ENCODE measurements around the gene WNT4.

The WNT4 gene

DNA sequence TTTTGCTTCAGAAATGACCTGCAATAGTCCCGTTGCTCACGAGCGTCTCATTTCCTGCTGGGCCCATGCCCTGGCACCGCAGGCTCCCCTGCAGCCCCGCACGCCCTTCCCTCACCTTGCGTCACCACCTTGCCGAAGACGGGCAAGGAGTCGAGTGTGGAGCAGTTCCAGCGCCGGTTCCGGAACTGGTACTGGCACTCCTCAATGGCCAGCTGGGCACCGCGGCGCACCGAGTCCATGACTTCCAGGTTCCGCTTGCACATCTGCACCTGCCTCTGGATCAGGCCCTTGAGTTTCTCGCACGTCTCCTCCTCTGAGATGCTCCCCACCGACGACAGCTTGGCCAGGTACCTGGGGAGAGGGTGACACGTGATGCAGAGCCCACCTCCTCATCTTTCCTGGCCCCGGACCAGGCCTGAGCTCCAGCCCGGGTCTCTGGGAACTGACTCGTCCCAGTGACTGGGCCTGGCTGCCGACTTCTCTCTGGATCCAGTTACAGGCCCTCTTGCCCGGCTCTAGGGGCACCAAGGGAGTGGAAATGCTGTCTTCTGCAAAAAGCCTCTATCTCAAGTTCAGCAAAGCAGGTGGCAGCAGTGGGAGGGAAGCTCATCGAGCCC, 13.3 kb downstream of the WNT4 start:
- no peak for DNase-seq (ENCODE audit: low spot score)

DNA sequence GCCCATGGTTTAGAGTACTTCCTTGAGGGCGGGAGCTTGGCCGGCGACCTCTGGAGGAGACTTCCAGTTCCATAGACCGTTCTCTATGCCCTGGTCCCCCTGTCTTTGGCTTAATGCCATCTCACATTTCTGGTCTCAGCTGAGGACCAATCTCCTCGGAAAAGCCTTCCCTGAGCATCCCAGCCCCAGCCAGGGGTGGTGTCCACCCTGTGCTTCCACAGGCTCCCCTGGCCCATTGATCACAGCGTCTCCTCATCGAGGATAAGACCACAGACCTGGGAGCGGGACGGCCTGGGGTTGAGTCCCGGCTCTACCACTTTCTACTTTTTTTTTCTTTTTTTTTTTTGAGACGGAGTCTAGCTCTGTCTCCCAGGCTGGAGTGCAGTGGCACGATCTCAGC, 14.5 kb downstream of the WNT4 start:
- DNase-seq (ENCODE audit: low spot score), result no peak

- no peak for DNase-seq (ENCODE audit: low spot score)
Measured at GRCh38 chr1:22127731-22128130, 15.2 kb downstream of the WNT4 start.

- DNase-seq (ENCODE audit: low spot score), result no peak
Measured at GRCh38 chr1:22127248-22127647, 15.6 kb downstream of the WNT4 start.

DNA sequence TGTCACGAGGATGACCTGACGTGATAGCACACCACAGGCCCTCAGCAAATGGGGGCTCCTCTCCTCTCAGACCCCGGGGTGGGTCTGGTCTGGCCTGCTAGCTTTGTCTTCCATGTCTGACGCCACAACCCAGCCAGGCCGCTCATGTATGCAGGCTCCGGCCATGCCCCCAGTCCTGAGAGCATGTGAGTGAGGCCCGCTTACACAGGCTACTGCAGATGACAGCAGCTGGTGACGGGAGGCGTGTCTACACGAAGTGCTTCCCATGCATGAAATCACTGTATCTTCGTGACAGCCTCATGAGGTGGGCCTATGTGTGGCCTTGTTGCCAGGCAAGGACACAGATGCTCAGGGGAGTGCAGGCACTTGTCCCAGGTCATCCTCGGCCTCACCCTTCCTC, 16.4 kb downstream of the WNT4 start:
- no peak for DNase-seq (ENCODE audit: low spot score)

GRCh38 chr1:22124592-22125229, 18.2 kb downstream of the WNT4 start:
- no peak for DNase-seq (ENCODE audit: low spot score)

GRCh38 chr1:22123901-22124404, 18.9 kb downstream of the WNT4 start:
- no peak for DNase-seq (ENCODE audit: low spot score)

DNA sequence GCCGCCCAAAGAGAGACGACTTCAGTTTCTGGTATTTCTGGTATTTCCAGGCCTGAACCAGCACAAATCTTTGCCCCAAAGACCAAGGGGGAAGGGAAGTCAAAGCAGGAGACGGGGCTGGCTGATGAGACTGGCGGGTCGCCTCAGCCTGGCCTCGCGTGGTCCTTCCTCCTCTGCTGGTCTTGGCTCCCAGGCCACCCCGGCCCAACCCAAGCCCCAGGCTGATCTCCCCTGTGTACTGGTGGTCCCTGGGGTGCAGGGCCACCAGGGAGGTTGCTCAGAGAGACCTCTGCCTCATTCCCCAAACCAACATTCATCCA, 19.9 kb downstream of the WNT4 start:
- no peak for DNase-seq (ENCODE audit: low spot score)

DNA sequence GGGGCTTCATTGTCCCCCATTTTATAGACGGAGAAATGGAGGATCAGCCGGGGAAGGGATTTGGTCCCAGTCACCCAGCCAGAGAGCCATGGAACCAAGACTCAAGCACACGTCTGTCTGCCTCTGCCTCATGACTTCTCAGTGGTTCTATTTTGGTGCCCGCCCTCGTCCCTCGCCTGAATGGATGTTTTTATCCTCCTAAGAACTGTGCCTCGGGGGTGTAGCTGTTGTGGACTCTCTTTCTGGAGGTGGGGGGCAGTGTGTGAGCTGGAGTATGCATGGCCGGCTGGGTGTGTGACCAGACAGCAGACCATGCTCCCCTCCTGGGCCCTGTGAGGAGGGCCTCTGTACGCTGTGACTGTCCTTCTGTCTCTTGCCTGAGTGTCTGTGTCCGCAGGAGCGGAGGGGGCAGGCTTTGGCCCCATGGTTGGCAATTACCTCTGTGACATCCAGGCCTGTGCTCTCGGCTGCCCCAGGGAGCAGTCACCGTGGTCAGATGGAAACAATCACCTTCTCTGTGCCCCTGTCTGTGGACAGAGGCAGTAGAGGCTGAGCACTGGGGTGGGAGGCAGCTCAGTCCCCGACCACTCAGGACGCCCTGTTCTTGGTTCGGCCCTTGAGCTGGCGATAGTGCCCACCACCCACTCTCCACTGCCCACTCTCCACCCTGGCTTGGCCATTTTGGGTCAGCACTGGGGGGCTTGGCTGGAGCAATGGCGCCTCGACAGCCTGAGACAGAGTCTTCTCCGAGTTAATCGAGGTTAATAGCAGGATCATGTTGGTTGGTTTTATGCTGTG, 20.4 kb downstream of the WNT4 start:
- DNase-seq (ENCODE audit: low spot score), result no peak

DNA sequence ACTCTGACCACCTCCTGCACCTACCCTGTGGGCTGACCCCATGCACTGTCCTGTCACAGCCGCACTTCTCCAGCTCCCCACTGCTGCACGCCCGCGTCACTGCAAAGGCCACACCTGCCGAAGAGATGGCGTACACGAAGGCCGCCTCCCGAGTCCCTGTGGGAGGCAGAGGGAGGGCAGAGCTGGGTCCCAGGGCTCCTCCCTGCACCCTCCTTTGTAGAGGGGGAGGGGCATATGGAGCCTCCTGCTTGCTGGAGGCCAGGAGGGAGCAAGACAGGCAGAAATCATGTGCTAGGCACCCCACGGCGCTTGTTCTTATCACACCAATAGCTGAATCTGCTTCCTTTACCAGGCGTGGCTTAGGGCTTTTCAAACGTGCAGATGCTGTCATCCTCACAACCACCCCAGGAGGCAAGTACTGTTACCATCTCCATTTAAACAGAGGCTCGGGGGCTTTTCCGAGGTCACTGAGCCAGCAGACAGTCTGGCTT, 21.4 kb downstream of the WNT4 start:
- DNase-seq (ENCODE audit: low spot score), result no peak

DNA sequence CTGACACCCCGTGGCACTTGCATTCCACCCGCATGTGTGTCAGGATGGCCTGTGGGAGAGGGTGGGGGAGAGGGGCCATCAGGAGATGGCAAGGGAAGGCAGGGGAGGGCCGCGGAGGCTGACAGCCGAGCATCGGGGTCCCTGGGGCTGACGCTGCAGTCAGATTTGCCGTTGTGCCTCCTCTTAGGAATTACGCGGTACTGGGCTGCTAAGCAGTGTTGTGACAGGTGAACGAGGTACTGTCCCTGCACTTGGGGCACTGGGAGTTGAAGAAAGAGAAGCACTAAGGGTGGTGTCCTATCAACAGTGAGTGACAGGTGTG, 22.5 kb downstream of the WNT4 start:
- no peak for DNase-seq (ENCODE audit: low spot score)

- no peak for DNase-seq (ENCODE audit: low spot score)
Measured at GRCh38 chr1:22119626-22120468, 23.1 kb downstream of the WNT4 start.

- DNase-seq (ENCODE audit: low spot score), result peak; percentile 49
Measured at GRCh38 chr1:22118291-22118992, 24.5 kb downstream of the WNT4 start.

DNA sequence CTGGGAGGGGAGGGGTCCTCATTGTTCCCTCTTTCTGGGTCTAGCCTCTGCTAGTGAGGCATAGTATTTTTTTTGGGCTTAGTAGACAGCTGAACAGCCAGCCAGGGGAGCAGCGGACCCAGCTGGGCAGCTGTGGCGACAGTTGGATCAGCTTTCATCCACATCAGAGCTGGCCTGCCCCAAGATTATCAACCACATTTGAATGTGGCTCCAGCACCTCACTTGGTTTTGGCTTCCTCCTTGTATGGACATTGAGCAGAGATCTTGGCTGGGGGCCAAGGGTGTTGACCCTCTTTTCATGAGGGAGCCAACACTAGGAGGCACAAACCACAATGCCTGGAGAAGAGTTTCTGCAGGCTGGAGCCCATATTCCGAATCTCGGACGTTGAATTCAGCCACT, 25.0 kb downstream of the WNT4 start:
- peak; percentile 61 for DNase-seq (ENCODE audit: low spot score)

DNA sequence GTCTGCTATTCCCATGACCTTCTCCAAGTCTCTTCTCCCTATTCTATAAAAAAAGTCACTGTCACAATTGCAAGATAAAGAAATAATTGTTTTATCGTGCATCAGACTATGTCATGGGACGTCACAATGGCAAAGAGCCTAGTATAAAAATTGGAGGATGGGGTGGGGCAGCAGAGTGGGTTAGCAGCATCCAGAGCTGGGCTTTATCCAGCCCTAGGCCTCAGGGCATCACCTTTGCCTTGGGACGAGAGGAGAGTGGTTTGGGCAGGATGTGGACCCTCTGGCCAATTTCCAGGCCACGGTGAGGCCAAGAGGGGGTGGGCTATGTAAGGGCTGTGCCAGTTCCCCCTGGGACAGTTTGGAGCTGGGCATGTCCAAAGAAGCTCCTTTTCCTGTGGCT, 25.7 kb downstream of the WNT4 start:
- DNase-seq (ENCODE audit: low spot score), result no peak

- DNase-seq (ENCODE audit: low spot score), result no peak
Measured at GRCh38 chr1:22115286-22115685, 27.6 kb downstream of the WNT4 start.

DNA sequence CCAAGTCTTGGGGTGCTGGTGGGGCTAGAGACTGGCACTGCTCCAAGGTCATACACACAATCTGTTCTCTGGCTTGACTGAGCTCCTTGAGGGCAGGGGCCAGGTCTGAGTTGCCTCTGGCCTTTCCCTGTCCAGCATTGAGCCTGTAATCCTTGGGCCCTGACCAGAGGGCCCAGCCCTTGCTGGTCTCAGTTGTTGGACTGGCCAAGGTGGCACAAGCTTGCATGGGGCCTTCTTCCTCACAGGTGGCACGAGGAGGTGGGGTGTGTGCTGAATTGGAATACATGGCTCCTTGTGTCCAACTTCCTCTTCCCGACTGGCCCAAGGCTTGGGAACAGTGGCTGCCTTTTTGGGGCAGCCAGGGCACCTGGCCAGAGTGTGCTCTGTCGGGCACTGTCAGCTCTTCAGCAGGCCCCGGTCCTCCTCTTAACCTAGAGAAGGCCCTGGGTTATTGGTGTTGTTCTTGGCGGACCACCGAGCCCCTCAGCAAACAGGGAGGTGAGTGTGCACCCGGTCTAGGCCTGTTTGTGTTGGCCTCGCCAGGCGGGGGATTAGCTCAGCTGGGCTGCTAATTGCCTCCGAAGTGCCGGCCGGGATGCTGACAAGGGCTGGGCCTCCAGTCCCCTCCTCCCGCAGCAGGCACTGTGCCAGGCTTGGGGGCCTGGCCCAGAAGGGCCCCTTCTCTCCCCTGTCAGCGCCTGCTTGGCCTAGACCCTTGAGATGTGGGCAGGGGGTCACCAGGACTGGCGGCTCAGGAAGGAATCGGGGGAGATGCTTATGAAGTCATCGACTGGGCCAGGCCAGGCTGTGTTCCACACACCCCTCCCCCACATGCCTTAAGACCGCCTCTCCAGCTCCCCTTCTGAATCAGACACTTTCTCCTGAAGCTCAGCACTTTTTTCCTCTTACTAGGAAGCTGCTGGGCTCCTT, 28.5 kb downstream of the WNT4 start:
- DNase-seq (ENCODE audit: low spot score), result no peak

- no peak for DNase-seq (ENCODE audit: low spot score)
Measured at GRCh38 chr1:22112554-22112953, 30.3 kb downstream of the WNT4 start.

DNA sequence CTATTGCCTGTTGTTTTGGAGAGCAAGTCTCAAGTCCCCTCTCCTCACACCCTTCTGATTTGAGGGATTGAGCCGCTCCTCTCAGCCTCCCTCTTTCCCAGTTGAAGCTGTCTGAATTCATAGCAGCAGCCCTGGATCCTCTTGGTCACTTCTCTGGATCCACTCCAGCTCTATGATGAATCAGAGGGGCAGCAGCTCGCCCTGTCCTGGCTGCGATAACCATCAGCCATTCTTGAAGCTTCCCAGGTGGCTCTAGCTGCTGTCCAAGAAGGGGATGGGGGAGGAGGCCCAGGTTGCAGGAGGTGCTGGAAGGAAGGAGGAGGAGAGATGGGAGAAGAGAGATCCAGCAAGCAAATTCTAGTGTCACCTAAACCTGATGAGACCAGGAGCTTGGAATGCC, 31.3 kb downstream of the WNT4 start:
- no peak for DNase-seq (ENCODE audit: low spot score)

DNA sequence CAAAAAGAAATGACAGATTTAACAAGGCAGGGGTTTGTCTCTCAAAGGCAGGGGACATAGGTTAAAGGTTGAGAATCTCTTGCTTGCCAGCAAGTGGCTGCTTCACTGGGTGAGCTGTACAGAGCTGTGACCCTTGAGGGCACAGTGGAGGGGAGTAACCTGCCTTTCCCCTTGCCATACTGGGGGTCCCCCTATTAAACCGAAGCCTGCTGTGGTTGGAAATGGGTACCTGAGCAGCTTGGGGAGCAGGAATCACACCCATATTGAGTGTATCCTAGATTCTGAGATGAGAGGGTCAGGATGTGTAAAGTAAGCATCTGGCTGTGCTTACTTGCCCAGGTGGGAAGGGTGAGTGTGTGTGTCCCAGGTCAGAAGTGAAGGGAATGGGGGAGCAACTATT, 31.8 kb downstream of the WNT4 start:
- no peak for DNase-seq (ENCODE audit: low spot score)

- no peak for DNase-seq (ENCODE audit: low spot score)
Measured at GRCh38 chr1:22110016-22110415, 32.9 kb downstream of the WNT4 start.
